ENCODE measurements around the gene NRXN3.

- no peak for TF ChIP-seq CTCF (IDR thresholded peaks at IDR 0.05; ENCODE audit: poor library complexity, severe bottlenecking)
- no peak for TF ChIP-seq EP300 (conservative IDR thresholded peaks at IDR 0.05; ENCODE audit: poor library complexity, severe bottlenecking)
These were observed 212.9 kb downstream of the NRXN3 start for GRCh38 chr14:78383060-78383459.
